Natural killer cell (primary cell): ENCODE results near the gene ZDHHC14. TPM values are rescaled to one million over a fixed set of nuclear protein-coding genes. Genes with fewer than 3 reads are reported as not detected.

Source experiments
- ATAC-seq, 3 donors: fragments of 150-1000 bp in 2 of 3; fragments of 200-7000 bp in 1 of 3; cut with Tn5 transposase; 1 replicate in 1 of 3; 2 replicates in 2 of 3; pipeline ENCODE4 v1.10.0; 2021; ENCODE audit warnings: mild to moderate bottlenecking in 2 of 3, moderate library complexity in 2 of 3
- DNase-seq, 2 donors: peaks; one replicate each; pipeline versions ENCODE4 v3.0.0 to v3.0.0-alpha.2; 2013 to 2021; ENCODE audit warnings: mixed read lengths in 1 of 2
- H3K27ac ChIP-seq: one replicate; pipeline ENCODE4 v1.5.1; 2013; ENCODE audit warnings: mild to moderate bottlenecking, low read length
- H3K27me3 ChIP-seq: one replicate; pipeline ENCODE4 v1.6.1; 2013; ENCODE audit warnings: low read length; ENCODE audit not compliant: control insufficient read depth, insufficient read depth
- H3K36me3 ChIP-seq: one replicate; pipeline ENCODE4 v1.6.1; 2013; ENCODE audit warnings: low read length; ENCODE audit not compliant: control insufficient read depth, insufficient read depth
- H3K4me1 ChIP-seq: one replicate; pipeline ENCODE4 v1.6.1; 2013; ENCODE audit warnings: low read length; ENCODE audit not compliant: control insufficient read depth, insufficient read depth
- H3K4me3 ChIP-seq: one replicate; pipeline ENCODE4 v1.5.1; 2013; ENCODE audit warnings: low read length
- H3K9me3 ChIP-seq: one replicate; pipeline ENCODE4 v1.6.1; 2013; ENCODE audit warnings: low read length; ENCODE audit not compliant: control insufficient read depth, insufficient read depth
- H3K27ac Mint-ChIP-seq, 2 donors: one replicate each; pipeline ENCODE4 v1.8.0; 2022; ENCODE audit warnings: mild to moderate bottlenecking in 2 of 2, mixed read lengths in 2 of 2, moderate library complexity in 1 of 2
- H3K27me3 Mint-ChIP-seq, 2 donors: one replicate each; pipeline ENCODE4 v1.8.0; 2022; ENCODE audit warnings: low read depth in 2 of 2, mixed read lengths in 2 of 2
- H3K36me3 Mint-ChIP-seq: one replicate; pipeline ENCODE4 v1.8.0; 2022; ENCODE audit warnings: mixed read lengths
- H3K4me1 Mint-ChIP-seq, 2 donors: one replicate each; pipeline ENCODE4 v1.8.0; 2022; ENCODE audit warnings: mixed read lengths in 2 of 2
- H3K4me3 Mint-ChIP-seq: one replicate; pipeline ENCODE4 v1.8.0; 2022; ENCODE audit warnings: mild to moderate bottlenecking, moderate library complexity, mixed read lengths
- H3K9me3 Mint-ChIP-seq, 2 donors: one replicate each; pipeline ENCODE4 v1.8.0; 2022; ENCODE audit warnings: mixed read lengths in 2 of 2
- CTCF ChIP-seq: fragments of 200-600 bp; IDR thresholded peaks from one replicate; pipeline ENCODE4 v1.8.0; 2022; ENCODE audit warnings: antibody characterized with exemption
- WGBS: methylation state at CpG from one replicate; pipeline ENCODE4 v1.1.7; 2013; ENCODE audit warnings: missing lambda C conversion rate; ENCODE audit not compliant: insufficient coverage; 5-methylcytosine and 5-hydroxymethylcytosine counted together
- intact Hi-C: fragments of 100-400 bp; cut with micrococcal nuclease; formaldehyde crosslinking; loops from one replicate; pipeline ENCODE4 v1.14.2; 2022
- total RNA-seq, 4 donors: library from RNA; stranded (reverse); fragments of 120-200 nt in 1 of 4; gene quantifications; one replicate each; pipeline versions ENCODE4 v1.2.3 to v1.2.4, GENCODE V29; 2013 to 2022

Gene ZDHHC14
- total RNA-seq, 3 donors from 2014 or later (not counting 1 experiment from before 2014, with no cell fraction given): 6.7 to 11.3 (median 10.6) TPM

- no peaks in the 10 kb centered on the region for H3K27me3 ChIP-seq
- H3K9me3 ChIP-seq: no peaks in the 10 kb centered on the region
- peak overlapping the region; percentile 75 for H3K4me3 Mint-ChIP-seq
- H3K27ac Mint-ChIP-seq: peak overlapping the region; percentile 91 to 92
- H3K4me3 ChIP-seq: no peak overlapping the region
- no peaks in the 10 kb centered on the region for H3K27me3 Mint-ChIP-seq
- no peaks in the 10 kb centered on the region for H3K9me3 Mint-ChIP-seq
- intact Hi-C loops: loop anchor here (1.0 to 5.0 kb wide), 4 partner anchors 14 to 389 kb away; partner anchors contain the start of gene ZDHHC14
- H3K4me1 ChIP-seq: peaks cover 58% of the 10 kb centered on the region
- H3K27ac ChIP-seq: peak overlapping the region; percentile 72
- 0% methylated on average over 2 of the region's 2 CpGs for WGBS
- ATAC-seq: peak in 2 of 3 donors; percentile 91
- DNase-seq: no peak
- TF ChIP-seq CTCF: no peak
- H3K36me3 Mint-ChIP-seq: no peaks in the 10 kb centered on the region
- H3K4me1 Mint-ChIP-seq: peaks cover 64 to 65% of the 10 kb centered on the region in 2 donors
- H3K36me3 ChIP-seq: no peaks in the 10 kb centered on the region
These were observed 155.2 kb downstream of the ZDHHC14 start for GRCh38 chr6:157536223-157536545.

GRCh38 chr6:157537556-157537955 lies 156.6 kb downstream of the ZDHHC14 start:
- WGBS: 78% methylated on average over 2 of the region's 2 CpGs
- no peak for TF ChIP-seq CTCF
- Mint-ChIP-seq H3K4me3 (peak overlapping the region; percentile 64), H3K4me1 (peaks cover 64 to 65% of the 10 kb centered on the region in 2 donors), H3K27ac (peak overlapping the region; percentile 91 to 92), H3K36me3 (no peaks in the 10 kb centered on the region), H3K27me3 (no peaks in the 10 kb centered on the region), H3K9me3 (no peaks in the 10 kb centered on the region)
- intact Hi-C loops: loop anchor here (5.0 kb wide), 2 partner anchors 155 to 390 kb away; partner anchors contain the start of gene ZDHHC14
- Histone ChIP-seq H3K27me3 (no peaks in the 10 kb centered on the region), H3K4me3 (no peak overlapping the region), H3K27ac (peak overlapping the region; percentile 56), H3K9me3 (no peaks in the 10 kb centered on the region), H3K4me1 (peaks cover 58% of the 10 kb centered on the region), H3K36me3 (no peaks in the 10 kb centered on the region)
- ATAC-seq (no peak), DNase-seq (no peak)

GRCh38 chr6:157538168-157538567 lies 157.2 kb downstream of the ZDHHC14 start:
- Mint-ChIP-seq H3K4me3 (peak overlapping the region; percentile 15), H3K27me3 (no peaks in the 10 kb centered on the region), H3K9me3 (no peaks in the 10 kb centered on the region), H3K4me1 (peaks cover 60 to 61% of the 10 kb centered on the region in 2 donors), H3K36me3 (no peaks in the 10 kb centered on the region), H3K27ac (peak overlapping the region; percentile 91 to 92)
- peak in 1 of 2 donors; percentile 16 for DNase-seq
- Histone ChIP-seq H3K27me3 (no peaks in the 10 kb centered on the region), H3K36me3 (no peaks in the 10 kb centered on the region), H3K4me3 (no peak overlapping the region), H3K27ac (peak overlapping the region; percentile 56), H3K9me3 (no peaks in the 10 kb centered on the region), H3K4me1 (peaks cover 58% of the 10 kb centered on the region)
- TF ChIP-seq CTCF: no peak
- intact Hi-C loops: loop anchor here (5.0 kb wide), 2 partner anchors 156 to 391 kb away; partner anchors contain the start of gene ZDHHC14
- WGBS: 18% methylated on average over 5 of the region's 5 CpGs
- peak in 1 of 3 donors; percentile 20 for ATAC-seq

- no peak for TF ChIP-seq CTCF
- ATAC-seq: no peak
- H3K9me3 Mint-ChIP-seq: no peaks in the 10 kb centered on the region
- H3K36me3 Mint-ChIP-seq: no peaks in the 10 kb centered on the region
- no peak overlapping the region for H3K4me3 ChIP-seq
- peaks cover 56% of the 10 kb centered on the region in 2 donors for H3K4me1 Mint-ChIP-seq
- peak overlapping the region; percentile 91 to 92 for H3K27ac Mint-ChIP-seq
- 95% methylated on average over 13 of the region's 13 CpGs for WGBS
- intact Hi-C loops: loop anchor here (5.0 kb wide), 2 partner anchors 156 to 391 kb away; partner anchors contain the start of gene ZDHHC14
- peak overlapping the region; percentile 56 for H3K27ac ChIP-seq
- H3K36me3 ChIP-seq: no peaks in the 10 kb centered on the region
- no peaks in the 10 kb centered on the region for H3K27me3 ChIP-seq
- no peak for DNase-seq
- H3K9me3 ChIP-seq: no peaks in the 10 kb centered on the region
- no peaks in the 10 kb centered on the region for H3K27me3 Mint-ChIP-seq
- H3K4me1 ChIP-seq: peaks cover 56% of the 10 kb centered on the region
- no peak overlapping the region for H3K4me3 Mint-ChIP-seq
These were observed 157.7 kb downstream of the ZDHHC14 start for GRCh38 chr6:157538698-157539097.
